T-cell (primary cell): ENCODE data around the gene KCNMA1. TPM values are rescaled to one million over a fixed set of nuclear protein-coding genes. Genes with fewer than 3 reads are reported as not detected.

Experiments used
- ATAC-seq, 4 experiments: fragments of 200-7000 bp in 3 of 4; fragments of 150-1000 bp in 1 of 4; cut with Tn5 transposase; replicated peaks in 1 of 4; 1 replicate in 3 of 4; 2 replicates in 1 of 4; pipeline ENCODE4 v1.10.0; 2021; ENCODE audit warnings: moderate library complexity in 3 of 4, mild to moderate bottlenecking in 2 of 4, moderate number of reproducible peaks in 1 of 4
- CTCF ChIA-PET, 2 donors: fragments of 300-600 bp; sonication (Branson Sonifier 250); formaldehyde crosslinking; loops; one replicate each; lab custom pipeline; 2022; ENCODE audit warnings: antibody characterized with exemption in 2 of 2; lab: Charles Lee
- POLR2A ChIA-PET, 2 donors: fragments of 300-600 bp; sonication (Branson Sonifier 250); formaldehyde crosslinking; loops; one replicate each; lab custom pipeline; 2022; ENCODE audit warnings: antibody characterized with exemption in 2 of 2; lab: Charles Lee
- DNase-seq, 35 experiments: peaks; one replicate each; pipeline versions ENCODE4 v3.0.0 to v3.0.0-alpha.2; 2013 to 2023
- H3K27ac ChIP-seq: one replicate; pipeline ENCODE4 v1.5.1; 2013; ENCODE audit warnings: low read length
- H3K27me3 ChIP-seq, 2 experiments: replicated peaks in 1 of 2; 1 replicate in 1 of 2; 2 replicates in 1 of 2; pipeline versions ENCODE4 v1.6.1 to v1.7.0; 2013; ENCODE audit warnings: low read length in 1 of 2, mixed read lengths in 1 of 2; ENCODE audit not compliant: control insufficient read depth in 2 of 2, insufficient read depth in 2 of 2; ENCODE audit errors: extremely low read depth in 1 of 2
- H3K36me3 ChIP-seq, 2 donors: 1 replicate in 1 of 2; 2 replicates in 1 of 2; pipeline versions ENCODE4 v1.6.1 to v1.7.0; 2013; ENCODE audit warnings: low read length in 1 of 2; ENCODE audit not compliant: control insufficient read depth in 2 of 2, insufficient read depth in 1 of 2; ENCODE audit errors: extremely low read depth in 1 of 2
- H3K4me1 ChIP-seq, 2 experiments: 1 replicate in 1 of 2; 2 replicates in 1 of 2; pipeline versions ENCODE4 v1.6.1 to v1.7.0; 2013; ENCODE audit warnings: low read length in 2 of 2, mixed read lengths in 1 of 2; ENCODE audit not compliant: insufficient read depth in 2 of 2, control insufficient read depth in 1 of 2; ENCODE audit errors: extremely low read depth in 1 of 2
- H3K4me3 ChIP-seq, 2 donors: 1 replicate in 1 of 2; 2 replicates in 1 of 2; pipeline versions ENCODE4 v1.5.1 to v1.7.0; 2013; ENCODE audit warnings: mild to moderate bottlenecking in 2 of 2, low read length in 1 of 2, moderate library complexity in 1 of 2; ENCODE audit not compliant: control insufficient read depth in 1 of 2; ENCODE audit errors: extremely low read depth in 1 of 2
- H3K9me3 ChIP-seq: 2 replicates; pipeline ENCODE4 v1.7.0; 2013
- H3K27ac Mint-ChIP-seq, 2 donors: one replicate each; pipeline ENCODE4 v1.8.0; 2020 to 2021; ENCODE audit warnings: mild to moderate bottlenecking in 2 of 2, mixed read lengths in 2 of 2
- H3K27me3 Mint-ChIP-seq, 2 donors: one replicate each; pipeline ENCODE4 v1.8.0; 2021 to 2022; ENCODE audit warnings: mixed read lengths in 2 of 2
- H3K36me3 Mint-ChIP-seq: one replicate; pipeline ENCODE4 v1.8.0; 2021; ENCODE audit warnings: mixed read lengths
- H3K4me1 Mint-ChIP-seq, 3 donors: one replicate each; pipeline ENCODE4 v1.8.0; 2020 to 2022; ENCODE audit warnings: mixed read lengths in 3 of 3, mild to moderate bottlenecking in 1 of 3
- H3K4me3 Mint-ChIP-seq, 3 donors: one replicate each; pipeline ENCODE4 v1.8.0; 2020 to 2022; ENCODE audit warnings: mild to moderate bottlenecking in 3 of 3, mixed read lengths in 3 of 3, moderate library complexity in 3 of 3
- H3K9me3 Mint-ChIP-seq, 3 donors: one replicate each; pipeline ENCODE4 v1.8.0; 2020 to 2022; ENCODE audit warnings: mixed read lengths in 3 of 3
- WGBS: methylation state at CpG from one replicate; pipeline ENCODE4 v1.1.5; 2013; ENCODE audit warnings: missing lambda C conversion rate; ENCODE audit not compliant: insufficient coverage; 5-methylcytosine and 5-hydroxymethylcytosine counted together
- total RNA-seq, 35 experiments: library from RNA in 6 of 35; stranded (reverse) in 6 of 35; fragments of 120-200 nt in 1 of 35; gene quantifications; one replicate each; pipeline versions ENCODE4 v1.2.1 to v1.2.4 and lab custom pipeline; 2013 to 2026

Gene KCNMA1
- total RNA-seq, 5 donors from 2014 or later (not counting 1 experiment from before 2014, with no cell fraction given) = 0.14 to 1.6 (median 0.60) TPM

DNA sequence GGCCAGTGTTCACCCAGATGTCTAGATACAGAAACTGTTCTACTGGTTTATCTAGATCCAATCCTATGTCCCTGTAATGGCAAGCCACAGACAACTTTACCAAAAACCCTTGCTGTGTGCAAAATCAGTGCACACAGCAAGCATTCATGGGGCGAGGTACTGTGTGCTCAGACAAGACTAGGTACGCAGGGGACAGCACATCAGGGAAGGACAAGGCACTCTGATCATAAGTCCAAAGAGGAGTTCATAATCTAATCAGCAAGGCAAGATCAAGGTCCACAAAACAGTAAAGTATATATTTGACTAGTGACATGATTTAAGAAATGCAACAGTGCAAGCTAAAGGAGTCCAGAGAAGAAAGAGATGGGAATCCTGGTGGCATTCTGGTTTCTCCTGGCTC, 25.9 kb downstream of the KCNMA1 start:
- WGBS = 100% methylated on average over 2 of the region's 2 CpGs

GRCh38 chr10:77611221-77611620, 26.4 kb downstream of the KCNMA1 start:
- CTCF ChIA-PET = no interaction called here

More for the DNA sequence above, 25.9 kb downstream of the KCNMA1 start:
- H3K27me3 Mint-ChIP-seq = peaks cover 7% of the 10 kb centered on the region in 2 donors
- no peaks in the 10 kb centered on the region for H3K9me3 Mint-ChIP-seq
- no peak for ATAC-seq
- Histone ChIP-seq H3K27ac (no peak overlapping the region), H3K27me3 (peaks cover 0 to 12% of the 10 kb centered on the region in 2 experiments), H3K36me3 (no peaks in the 10 kb centered on the region), H3K4me3 (no peak overlapping the region), H3K4me1 (no peaks in the 10 kb centered on the region), H3K9me3 (no peaks in the 10 kb centered on the region)
- DNase-seq = no peak
- no peak overlapping the region for H3K27ac Mint-ChIP-seq
- ChIA-PET POLR2A (no interaction called here), CTCF (no interaction called here)
- H3K4me1 Mint-ChIP-seq = no peaks in the 10 kb centered on the region
- H3K4me3 Mint-ChIP-seq = no peak overlapping the region
- no peaks in the 10 kb centered on the region for H3K36me3 Mint-ChIP-seq

DNA sequence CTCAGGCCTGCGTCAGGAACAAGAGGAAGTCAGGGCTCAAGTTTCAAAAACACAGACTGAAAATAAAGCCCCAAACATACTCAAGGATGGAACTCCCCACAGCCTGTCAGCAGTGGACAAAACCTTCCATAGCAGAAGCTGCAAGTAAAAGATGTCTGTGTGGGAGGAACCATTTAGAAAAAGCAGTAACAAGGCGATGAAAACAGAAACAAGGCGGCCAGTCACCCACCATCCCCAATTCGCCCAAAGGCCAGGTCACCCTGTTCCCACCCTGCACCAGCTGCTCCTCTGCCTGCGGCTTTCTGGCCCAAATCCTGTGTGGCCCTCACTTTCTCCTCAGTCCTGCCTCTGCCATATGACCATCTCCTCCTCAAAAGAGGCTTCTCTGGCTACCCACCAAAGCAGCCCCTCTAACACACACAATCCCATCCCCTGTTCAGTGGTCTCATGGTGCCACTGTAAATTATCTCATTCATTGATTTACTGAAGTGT, 27.8 kb downstream of the KCNMA1 start:
- Histone ChIP-seq H3K9me3 (no peaks in the 10 kb centered on the region), H3K27ac (no peak overlapping the region), H3K27me3 (peaks cover 0 to 5% of the 10 kb centered on the region in 2 experiments), H3K4me3 (no peak overlapping the region), H3K4me1 (no peaks in the 10 kb centered on the region), H3K36me3 (no peaks in the 10 kb centered on the region)
- ChIA-PET POLR2A (no interaction called here), CTCF (no interaction called here)
- Mint-ChIP-seq H3K9me3 (no peaks in the 10 kb centered on the region), H3K4me1 (no peaks in the 10 kb centered on the region), H3K4me3 (no peak overlapping the region), H3K36me3 (no peaks in the 10 kb centered on the region), H3K27me3 (peaks cover 6 to 7% of the 10 kb centered on the region in 2 donors), H3K27ac (no peak overlapping the region)
- WGBS = 82% methylated on average over 4 of the region's 5 CpGs
- DNase-seq = no peak
- ATAC-seq = no peak

More at GRCh38 chr10:77611221-77611620, 26.4 kb downstream of the KCNMA1 start:
- peaks cover 0 to 12% of the 10 kb centered on the region in 2 experiments for H3K27me3 ChIP-seq
- H3K4me1 ChIP-seq = no peaks in the 10 kb centered on the region
- 98% methylated on average over 5 of the region's 5 CpGs for WGBS
- POLR2A ChIA-PET = no interaction called here
- H3K27ac ChIP-seq = no peak overlapping the region
- H3K4me3 ChIP-seq = no peak overlapping the region
- no peak for DNase-seq
- Mint-ChIP-seq H3K36me3 (no peaks in the 10 kb centered on the region), H3K4me3 (no peak overlapping the region), H3K4me1 (no peaks in the 10 kb centered on the region), H3K27me3 (peaks cover 7% of the 10 kb centered on the region in 2 donors), H3K27ac (no peak overlapping the region), H3K9me3 (no peaks in the 10 kb centered on the region)
- no peak for ATAC-seq
- no peaks in the 10 kb centered on the region for H3K36me3 ChIP-seq
- H3K9me3 ChIP-seq = no peaks in the 10 kb centered on the region

GRCh38 chr10:77608281-77608680, 29.3 kb downstream of the KCNMA1 start:
- Mint-ChIP-seq H3K4me1 (peaks cover 3 to 8% (median 6%) of the 10 kb centered on the region in 3 donors), H3K27ac (no peak overlapping the region), H3K9me3 (no peaks in the 10 kb centered on the region), H3K27me3 (peaks cover 6 to 7% of the 10 kb centered on the region in 2 donors), H3K4me3 (no peak overlapping the region), H3K36me3 (no peaks in the 10 kb centered on the region)
- ChIA-PET POLR2A (no interaction called here), CTCF (no interaction called here)
- Histone ChIP-seq H3K27me3 (peaks cover 0 to 5% of the 10 kb centered on the region in 2 experiments), H3K27ac (no peak overlapping the region), H3K4me3 (no peak overlapping the region), H3K36me3 (no peaks in the 10 kb centered on the region), H3K9me3 (no peaks in the 10 kb centered on the region), H3K4me1 (peaks cover 0 to 4% of the 10 kb centered on the region in 2 experiments)
- WGBS = 96% methylated on average over 4 of the region's 9 CpGs
- DNase-seq = no peak
- ATAC-seq = no peak

GRCh38 chr10:77606751-77607150, 30.9 kb downstream of the KCNMA1 start:
- ATAC-seq = no peak
- ChIA-PET CTCF (no interaction called here), POLR2A (no interaction called here)
- peaks cover 0 to 5% of the 10 kb centered on the region in 2 experiments for H3K27me3 ChIP-seq
- no peak overlapping the region for H3K27ac ChIP-seq
- H3K36me3 ChIP-seq = no peaks in the 10 kb centered on the region
- Mint-ChIP-seq H3K9me3 (no peaks in the 10 kb centered on the region), H3K27me3 (peaks cover 6 to 7% of the 10 kb centered on the region in 2 donors), H3K36me3 (no peaks in the 10 kb centered on the region), H3K4me3 (no peak overlapping the region), H3K4me1 (peaks cover 10 to 14% (median 12%) of the 10 kb centered on the region in 3 donors), H3K27ac (no peak overlapping the region)
- WGBS = 50% methylated on average over 2 of the region's 2 CpGs
- no peak overlapping the region for H3K4me3 ChIP-seq
- H3K9me3 ChIP-seq = no peaks in the 10 kb centered on the region
- peaks cover 2 to 10% of the 10 kb centered on the region in 2 experiments for H3K4me1 ChIP-seq
- DNase-seq = no peak

- no peak for DNase-seq
- POLR2A ChIA-PET = no interaction called here
- peaks cover 2 to 10% of the 10 kb centered on the region in 2 experiments for H3K4me1 ChIP-seq
- Mint-ChIP-seq H3K9me3 (no peaks in the 10 kb centered on the region), H3K36me3 (no peaks in the 10 kb centered on the region), H3K27me3 (peaks cover 7 to 8% of the 10 kb centered on the region in 2 donors), H3K27ac (no peak overlapping the region), H3K4me3 (no peak overlapping the region), H3K4me1 (peaks cover 10 to 14% (median 12%) of the 10 kb centered on the region in 3 donors)
- H3K4me3 ChIP-seq = no peak overlapping the region
- H3K36me3 ChIP-seq = no peaks in the 10 kb centered on the region
- peaks cover 0 to 9% of the 10 kb centered on the region in 2 experiments for H3K27me3 ChIP-seq
- ATAC-seq = no peak
- WGBS = 78% methylated on average over 4 of the region's 4 CpGs
- H3K9me3 ChIP-seq = no peaks in the 10 kb centered on the region
- CTCF ChIA-PET = no interaction called here
- H3K27ac ChIP-seq = no peak overlapping the region
Measured at GRCh38 chr10:77605466-77605865, 32.1 kb downstream of the KCNMA1 start.
